ENCODE measurements around the gene ASPM. TPM values are rescaled to one million over a fixed set of nuclear protein-coding genes. Genes with fewer than 3 reads are reported as not detected.

ASPM gene
- total and polyA plus RNA-seq, 2 of the 8 experiments (the other 6 are each of a cell fraction or from before 2014, with no cell fraction given), result 5.1 to 50.3 TPM

DNA sequence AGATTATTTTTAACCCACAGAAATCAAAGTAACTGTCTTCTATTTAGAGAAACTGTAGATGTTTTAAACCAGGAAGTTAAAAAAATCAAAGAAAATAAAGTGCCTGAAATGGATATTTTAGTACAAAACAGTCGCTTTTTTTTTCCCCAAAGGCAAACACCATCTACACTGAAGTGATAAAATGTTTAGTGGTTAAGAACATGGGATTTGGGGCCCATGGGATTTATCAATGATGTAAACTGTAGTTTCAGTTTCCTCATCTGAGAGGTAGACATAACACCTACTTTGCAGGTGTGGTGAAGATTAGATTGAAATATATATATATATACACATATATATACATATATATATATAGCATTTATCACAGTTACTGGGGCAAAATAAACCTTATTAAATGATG lies 22.1 kb downstream of the ASPM start:
- Histone ChIP-seq H3K4ac (replicated peaks; ENCODE audit: insufficient read length, low read depth, low read length) (no peak overlapping the region), H3K4me1 (replicated peaks in 1 of 4; ENCODE audit: control insufficient read depth in 3 of 4, insufficient read depth in 4 of 4, low read length in 3 of 4) (peaks cover 0 to 2% (median 0%) of the 10 kb centered on the region in 4 experiments; a peak in 1 of 7 replicates), H3K18ac (ENCODE audit: extremely low read depth, low read length) (no peak overlapping the region), H3K23me2 (ENCODE audit: low read depth, low read length) (no peaks in the 10 kb centered on the region), H3K56ac (replicated peaks; ENCODE audit: insufficient read length, low read depth, low read length) (no peak overlapping the region), H3K9me3 (ENCODE audit: insufficient read depth in 2 of 2, low read depth in 1 of 2, low read length in 1 of 2) (no peaks in the 10 kb centered on the region), H3K27me3 (replicated peaks in 1 of 4; ENCODE audit: control insufficient read depth in 3 of 4, extremely low read depth in 1 of 4, insufficient read depth in 3 of 4, low read length in 3 of 4) (no peaks in the 10 kb centered on the region), H4K5ac (ENCODE audit: insufficient read length, low read depth, low read length) (no peak overlapping the region), H2BK5ac (ENCODE audit: low read depth, low read length) (no peak overlapping the region), H2BK20ac (ENCODE audit: low read length) (no peak overlapping the region), H3K79me1 (ENCODE audit: low read depth, low read length) (no peaks in the 10 kb centered on the region), H2AK5ac (ENCODE audit: low read depth, low read length) (no peak overlapping the region), H3K4me3 (ENCODE audit: extremely low read depth in 1 of 4, insufficient read depth in 2 of 4, low read depth in 3 of 4, low read length in 4 of 4) (no peak overlapping the region), H2BK120ac (replicated peaks; ENCODE audit: low read depth, low read length) (no peak overlapping the region), H2BK15ac (ENCODE audit: low read length) (no peak overlapping the region), H3K79me2 (ENCODE audit: control insufficient read depth in 1 of 2, insufficient read depth in 2 of 2, low read length in 2 of 2) (no peaks in the 10 kb centered on the region; a peak in 2 of 4 replicates), H3K36me3 (ENCODE audit: control insufficient read depth in 2 of 4, insufficient read depth in 4 of 4, low read length in 3 of 4) (peaks cover 2 to 74% (median 25%) of the 10 kb centered on the region in 4 experiments; a peak in 7 of 8 replicates), H3K14ac (ENCODE audit: insufficient read length) (no peak overlapping the region), H4K91ac (replicated peaks; ENCODE audit: insufficient read length, low read length) (no peak overlapping the region), H4K8ac (ENCODE audit: extremely low read depth, insufficient read depth, low read length) (no peak overlapping the region), H3K23ac (ENCODE audit: insufficient read length) (no peak overlapping the region), H3K27ac (ENCODE audit: low read depth, low read length) (no peak overlapping the region), H4K20me1 (replicated peaks in 1 of 2; ENCODE audit: control insufficient read depth in 1 of 2, insufficient read depth in 2 of 2, low read length in 2 of 2) (no peaks in the 10 kb centered on the region), H2BK12ac (ENCODE audit: low read depth, low read length) (no peak overlapping the region), H2AFZ (ENCODE audit: low read length) (no peak overlapping the region), H3K4me2 (ENCODE audit: insufficient read depth in 1 of 2, low read depth in 2 of 2, low read length in 2 of 2) (no peak overlapping the region), H3K9ac (replicated peaks in 1 of 4; ENCODE audit: extremely low read depth in 1 of 4, low read depth in 3 of 4, low read length in 3 of 4) (no peak overlapping the region)
- WGBS, 2 experiments (ENCODE audit: extremely low coverage in 1 of 2, insufficient coverage in 1 of 2, insufficient read length in 1 of 2, insufficient replicate concordance in 2 of 2, low coverage in 1 of 2, low lambda C conversion rate in 2 of 2, missing lambda C conversion rate in 1 of 2), result 100% methylated on average over 1 of the region's 1 CpG; no CpG with 5 or more reads in 1 of the 2 experiments
- ChIA-PET CTCF (ENCODE audit: partially characterized antibody) (no interaction called here), POLR2A (ENCODE audit: partially characterized antibody) (no interaction called here)
- FAIRE-seq (no peak), DNase-seq (ENCODE audit: low read depth in 1 of 2, low spot score in 2 of 2) (no peak)
- TF ChIP-seq ZNF274 (IDR thresholded peaks at IDR 0.05; ENCODE audit: borderline replicate concordance, extremely low read depth, low read length) (no peak), SIX5 (IDR thresholded peaks at IDR 0.05; ENCODE audit: low read depth, low read length) (no peak), YY1 (IDR thresholded peaks at IDR 0.05; ENCODE audit: low read depth, low read length) (no peak), HDAC6 (IDR thresholded peaks at IDR 0.05; ENCODE audit: low read depth, low read length) (no peak), GTF2F1 (IDR thresholded peaks at IDR 0.05; ENCODE audit: borderline replicate concordance, low read depth, low read length) (no peak), TCF12 (IDR thresholded peaks at IDR 0.05; ENCODE audit: low read depth, low read length) (no peak), CTBP2 (IDR thresholded peaks at IDR 0.05; ENCODE audit: borderline replicate concordance, insufficient read depth, insufficient read length, low read length) (no peak), SAP30 (IDR thresholded peaks at IDR 0.05; ENCODE audit: insufficient read depth, insufficient replicate concordance, low read length) (no peak), EZH2 (IDR thresholded peaks at IDR 0.05; ENCODE audit: low read depth, low read length, severe bottlenecking) (no peak), SP1 (IDR thresholded peaks at IDR 0.05; ENCODE audit: low read depth, low read length) (no peak), KDM4A (IDR thresholded peaks at IDR 0.05; ENCODE audit: low read depth, low read length, severe bottlenecking) (no peak)

Data from H1 (cell line).